Measurements from ENCODE around the gene TUB.

TUB gene, protein sequence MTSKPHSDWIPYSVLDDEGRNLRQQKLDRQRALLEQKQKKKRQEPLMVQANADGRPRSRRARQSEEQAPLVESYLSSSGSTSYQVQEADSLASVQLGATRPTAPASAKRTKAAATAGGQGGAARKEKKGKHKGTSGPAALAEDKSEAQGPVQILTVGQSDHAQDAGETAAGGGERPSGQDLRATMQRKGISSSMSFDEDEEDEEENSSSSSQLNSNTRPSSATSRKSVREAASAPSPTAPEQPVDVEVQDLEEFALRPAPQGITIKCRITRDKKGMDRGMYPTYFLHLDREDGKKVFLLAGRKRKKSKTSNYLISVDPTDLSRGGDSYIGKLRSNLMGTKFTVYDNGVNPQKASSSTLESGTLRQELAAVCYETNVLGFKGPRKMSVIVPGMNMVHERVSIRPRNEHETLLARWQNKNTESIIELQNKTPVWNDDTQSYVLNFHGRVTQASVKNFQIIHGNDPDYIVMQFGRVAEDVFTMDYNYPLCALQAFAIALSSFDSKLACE

DNA sequence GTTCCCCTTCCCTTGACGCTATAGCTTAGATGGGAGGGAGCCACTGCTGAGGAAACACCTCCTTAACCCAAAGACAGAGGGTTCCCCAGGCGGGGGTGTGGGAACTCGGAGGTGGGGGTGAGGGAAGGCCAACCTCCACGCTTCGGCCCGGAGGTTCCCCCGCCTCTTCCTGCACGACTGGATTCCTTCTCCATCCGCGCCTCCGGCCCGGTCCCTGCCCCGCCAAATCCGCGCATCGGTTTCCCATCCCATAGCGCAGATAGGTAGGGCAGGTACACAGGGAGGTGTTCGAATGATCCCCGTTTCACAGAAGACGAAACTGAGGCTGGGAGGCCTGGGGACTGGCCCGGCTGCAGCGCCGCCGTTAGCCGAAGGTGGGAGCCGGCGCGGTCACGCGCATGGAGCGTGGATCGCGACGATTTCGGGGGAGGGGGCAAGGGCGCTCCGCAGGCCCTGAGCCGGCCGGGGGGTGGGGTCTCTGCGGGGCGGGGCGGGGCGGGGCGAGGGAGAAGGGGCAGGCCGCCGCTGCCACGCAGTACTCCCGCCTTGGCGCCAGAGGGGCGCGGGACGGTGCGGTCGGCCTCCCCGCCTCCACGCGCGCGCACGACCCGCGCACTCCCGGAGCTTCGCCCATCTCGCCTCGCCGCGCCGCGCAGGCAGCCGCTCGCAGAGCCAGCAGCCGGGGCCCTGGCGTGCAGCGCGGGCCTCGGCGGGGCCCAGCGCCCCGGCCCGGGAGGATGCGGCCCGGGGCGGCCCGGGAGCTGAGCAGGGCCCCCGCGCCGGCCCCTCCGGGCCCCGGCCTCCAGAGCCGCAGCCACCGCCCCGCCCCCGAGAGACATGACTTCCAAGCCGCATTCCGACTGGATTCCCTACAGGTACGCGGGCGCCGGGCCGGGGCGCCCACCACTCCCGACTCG is at the start of gene TUB:
Gene TUB (plus strand): TSS at position 538 of the 917 bp plus-strand sequence. CDS start 300 bp downstream, at position 838.
- peak in 1 of 2 experiments; percentile 57 for DNase-seq

DNA sequence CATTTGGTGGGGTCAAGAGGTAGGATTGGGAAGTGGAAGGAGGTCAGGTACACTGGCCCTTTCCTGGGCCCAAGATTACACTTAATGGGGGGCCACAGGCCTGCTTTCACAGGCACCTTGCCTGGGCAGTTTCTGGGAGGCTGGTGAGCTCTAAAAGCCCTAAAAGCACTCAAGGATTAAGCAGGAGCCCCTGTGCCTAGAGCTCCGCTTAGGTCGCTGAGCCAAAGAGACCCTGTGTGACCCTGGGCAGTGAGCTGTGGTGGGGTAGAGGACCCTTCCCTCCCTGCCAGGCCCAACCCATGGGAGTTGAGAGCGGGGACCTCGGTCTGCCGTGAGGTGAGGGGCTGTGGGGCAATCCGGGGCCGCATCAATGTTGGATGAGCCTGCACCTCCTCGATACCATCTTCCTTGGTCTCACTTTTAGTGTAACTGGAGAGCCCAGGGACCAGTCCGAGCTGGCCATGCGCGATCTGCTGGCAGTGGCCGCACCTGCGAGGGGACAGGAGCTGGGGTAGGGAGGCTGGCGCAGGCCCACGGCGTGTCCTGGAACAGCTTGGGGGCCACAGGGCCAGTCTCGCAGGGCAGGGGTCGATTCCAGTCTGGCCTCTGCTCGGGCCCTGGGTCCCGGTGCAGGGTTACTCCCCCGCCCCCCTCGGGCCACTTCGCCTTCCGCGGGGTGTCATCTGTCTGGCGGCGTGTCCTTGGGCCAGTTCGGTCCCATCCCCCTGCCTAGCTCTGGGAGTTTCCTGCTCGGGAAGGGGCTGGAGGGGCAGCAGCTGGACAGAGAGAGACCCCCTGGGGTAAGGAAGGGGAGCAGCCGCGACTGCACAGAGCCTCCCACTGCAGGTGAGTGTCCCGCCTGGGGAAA is 49.5 kb upstream of the TUB start:
- DNase-seq: no peak

DNA sequence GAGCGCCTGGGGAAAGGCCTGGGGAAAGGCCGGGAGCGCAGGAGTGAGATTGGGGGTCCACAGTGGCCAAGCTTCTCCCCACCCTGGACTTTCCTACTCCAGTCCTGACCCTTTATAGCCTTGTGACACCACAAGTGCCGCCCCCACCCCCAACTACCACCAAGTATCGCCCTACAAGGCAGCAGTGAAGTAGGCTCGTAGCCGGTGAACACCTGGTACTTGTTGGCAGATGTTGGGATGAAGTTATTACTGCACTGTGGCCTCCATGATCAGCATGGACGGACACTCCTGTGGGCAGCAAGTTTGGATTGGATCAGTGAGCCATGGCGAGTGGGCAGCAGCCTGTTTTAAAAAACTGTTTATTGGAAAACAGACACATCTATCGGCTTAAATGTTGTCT is 48.9 kb upstream of the TUB start:
- no peak for DNase-seq

DNA sequence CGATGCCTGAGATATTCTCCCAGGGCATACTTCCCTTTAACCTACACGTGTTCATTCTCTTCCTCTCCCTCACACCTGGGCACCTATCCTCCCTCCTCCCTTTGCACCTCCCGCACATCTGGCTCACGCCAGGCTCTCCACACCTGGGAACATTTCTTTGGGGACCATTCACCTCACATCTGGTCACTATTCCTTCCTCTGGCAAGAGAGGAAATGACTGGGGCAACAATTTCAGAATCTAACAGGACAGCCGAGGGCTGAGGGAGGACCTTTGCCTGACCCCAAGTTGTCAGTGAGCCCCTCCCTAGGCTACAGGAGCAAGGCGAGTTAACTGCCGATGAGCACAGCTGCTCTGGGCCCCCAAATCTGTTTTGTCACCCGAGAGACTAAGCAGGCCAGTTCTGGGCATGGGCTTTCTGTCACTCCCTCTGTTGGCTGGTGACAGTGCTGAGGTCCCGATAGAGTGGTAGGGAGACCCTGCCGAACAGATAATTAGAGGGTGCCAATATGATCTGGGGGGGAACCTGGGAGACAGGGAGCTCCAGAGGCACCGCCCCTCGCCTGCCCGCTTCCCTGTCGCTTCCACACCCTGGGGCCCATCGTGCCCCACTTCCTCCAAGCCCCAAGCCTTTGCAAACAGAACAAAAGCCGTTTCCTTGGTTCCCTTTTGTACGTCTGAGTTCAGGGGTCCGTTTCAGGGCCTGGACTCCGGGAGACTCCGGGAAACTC is 48.3 kb upstream of the TUB start:
- DNase-seq: no peak

DNA sequence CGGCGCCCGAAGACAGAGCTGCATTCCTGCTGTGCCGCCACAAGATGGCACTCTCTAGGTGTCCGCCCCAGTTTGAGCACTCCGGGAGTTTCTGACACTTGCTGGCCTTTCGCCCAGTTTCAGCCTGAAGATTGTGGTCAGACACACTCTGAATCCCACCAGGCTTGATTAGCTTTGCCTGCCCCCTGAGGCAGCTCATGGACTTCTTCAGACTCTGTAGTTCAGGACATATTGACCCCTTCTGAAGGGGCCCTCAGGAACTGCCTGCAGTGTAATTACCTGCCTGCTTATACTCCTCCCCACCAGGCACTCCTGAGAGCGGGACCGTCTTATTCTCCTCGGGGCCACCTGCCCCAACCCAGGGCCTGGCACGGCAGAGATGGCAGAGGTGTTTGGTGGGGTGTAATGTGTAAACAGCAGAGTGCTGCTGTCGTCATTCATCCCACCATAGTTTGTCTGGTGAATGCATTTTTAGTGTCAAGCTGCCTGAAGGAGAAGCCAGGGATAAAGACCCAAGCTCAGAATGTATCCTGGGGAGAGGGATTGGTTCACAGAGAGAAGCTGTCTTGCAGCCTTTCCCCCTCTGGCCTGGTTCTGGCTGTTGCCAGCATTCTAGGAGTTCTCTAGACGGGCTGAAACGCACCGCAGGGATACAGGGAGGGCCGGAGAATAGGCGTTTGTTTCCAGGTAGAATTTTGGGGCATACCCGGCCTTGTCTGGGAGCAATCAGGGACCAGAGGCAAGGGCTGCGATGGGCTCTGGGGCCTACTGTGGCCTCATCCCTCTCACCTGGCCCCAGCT is 47.5 kb upstream of the TUB start:
- peak; percentile 46 to 86 for DNase-seq

DNA sequence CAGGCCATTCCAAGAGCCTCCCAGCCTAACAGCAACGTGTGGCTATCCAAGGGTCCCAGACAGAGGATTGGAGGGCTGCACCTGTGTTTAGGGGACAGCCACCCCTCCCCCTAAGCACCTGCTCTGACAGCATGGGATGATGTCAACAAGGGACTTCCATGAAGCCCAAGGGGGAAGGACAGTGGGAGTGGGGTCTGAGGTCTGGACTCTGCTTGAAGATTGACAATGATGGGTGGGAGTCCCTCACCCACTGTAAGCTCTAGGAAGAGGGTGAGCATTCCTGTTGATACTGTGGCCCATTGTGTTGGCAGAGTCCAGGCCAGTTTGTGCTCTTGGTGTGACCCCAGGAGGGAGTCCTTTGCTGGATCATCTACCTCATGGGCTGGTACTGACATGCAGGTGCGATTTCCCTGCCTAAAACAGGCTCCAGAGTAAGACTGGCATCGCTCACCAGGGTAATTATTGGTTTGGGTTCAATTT is 46.9 kb upstream of the TUB start:
- no peak for DNase-seq

DNA sequence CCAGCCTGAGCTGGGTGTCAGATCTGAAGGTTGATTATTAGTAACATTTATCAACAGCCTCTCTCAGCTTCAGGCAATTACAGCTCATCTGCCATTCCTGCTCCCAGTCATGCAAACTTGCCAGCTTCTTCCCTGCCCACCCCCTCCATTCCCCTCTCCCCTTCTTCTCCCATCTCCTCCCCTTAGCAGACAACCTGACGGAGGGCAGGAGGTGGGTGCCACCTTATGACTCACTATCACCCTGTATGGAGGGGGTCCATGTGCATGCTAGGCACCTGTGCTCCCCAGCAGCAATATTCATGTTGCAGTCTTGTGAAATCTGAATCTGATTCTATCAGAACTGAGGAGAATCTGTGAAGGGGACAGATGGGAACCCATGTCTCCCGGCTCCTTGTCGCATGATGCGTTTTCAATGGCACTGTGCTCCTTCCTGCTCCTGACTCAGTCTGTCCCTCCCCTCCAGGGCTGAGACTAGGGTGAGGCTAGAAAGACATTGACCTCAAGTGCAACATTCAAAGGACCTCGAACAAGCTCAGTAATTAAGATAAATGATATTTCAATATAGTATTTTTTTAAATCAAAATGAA is 46.3 kb upstream of the TUB start:
- DNase-seq: no peak

DNA sequence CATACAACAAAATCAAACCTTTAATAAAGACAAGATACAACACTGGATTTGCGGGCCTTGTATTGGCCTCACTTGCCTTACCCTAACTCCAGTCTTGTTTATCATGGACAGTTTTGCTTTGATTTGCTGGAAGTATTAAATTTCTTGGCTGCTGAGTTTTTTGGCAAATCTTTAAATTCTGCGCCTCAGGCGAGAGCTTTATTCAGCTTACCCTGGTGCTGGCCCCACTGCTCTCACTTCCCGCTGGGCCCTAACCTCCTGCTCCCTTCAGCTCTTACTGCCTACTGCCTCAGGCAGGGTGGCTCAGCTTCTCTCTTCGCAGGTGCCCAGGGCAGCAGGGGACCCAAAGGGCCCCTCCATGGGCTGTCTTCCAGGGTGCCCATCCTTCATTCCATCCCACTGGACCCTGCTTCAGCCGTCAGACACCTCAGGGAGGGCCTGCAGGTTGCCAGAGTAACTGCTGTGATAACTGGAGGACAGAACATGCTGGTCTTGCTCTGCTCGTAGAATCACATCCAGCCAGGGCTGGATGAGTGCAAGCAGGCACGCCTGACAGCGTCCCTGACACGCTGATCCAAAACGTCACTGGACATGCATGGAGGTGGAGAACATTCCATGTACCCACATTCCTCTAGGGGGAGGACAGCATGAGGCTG is 45.7 kb upstream of the TUB start:
- no peak for DNase-seq

DNA sequence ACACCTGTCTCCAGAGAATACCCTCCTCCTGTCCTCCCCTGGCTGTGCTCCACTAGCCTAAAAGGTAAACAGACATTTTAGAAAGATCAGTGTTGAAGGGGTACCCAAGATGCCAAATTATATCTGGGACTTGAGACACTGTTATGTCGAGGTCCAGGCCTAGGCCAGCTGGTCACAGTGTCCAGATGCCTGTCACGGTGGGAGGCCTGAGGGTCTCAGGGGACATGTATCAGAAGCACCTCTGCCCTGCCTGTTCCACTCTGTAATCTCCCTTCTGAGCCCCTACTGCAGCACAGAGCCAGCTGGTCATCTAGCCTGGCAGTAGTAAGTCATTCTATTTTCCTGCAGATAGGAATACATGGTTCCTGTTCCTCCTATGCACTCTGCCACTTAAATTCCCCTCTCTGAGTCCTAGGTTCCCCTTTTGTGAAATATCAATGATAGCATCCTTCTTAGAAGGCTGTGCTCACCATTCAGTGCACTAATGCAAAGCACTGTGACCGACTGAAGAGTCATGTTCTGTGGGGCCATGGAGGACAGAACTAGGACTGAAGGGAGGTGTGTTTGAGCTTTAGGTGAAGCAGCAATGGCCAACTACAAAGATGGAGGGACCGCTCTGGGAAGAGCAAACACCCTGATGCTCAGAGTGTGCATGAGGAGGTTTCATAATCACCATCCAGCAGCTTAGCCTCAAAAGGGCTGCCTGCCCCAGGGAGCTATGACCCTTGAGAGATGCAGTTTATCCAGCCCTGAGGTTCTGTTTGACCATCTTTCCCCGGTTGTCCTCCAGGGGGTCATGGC is 44.8 kb upstream of the TUB start:
- DNase-seq: no peak

DNA sequence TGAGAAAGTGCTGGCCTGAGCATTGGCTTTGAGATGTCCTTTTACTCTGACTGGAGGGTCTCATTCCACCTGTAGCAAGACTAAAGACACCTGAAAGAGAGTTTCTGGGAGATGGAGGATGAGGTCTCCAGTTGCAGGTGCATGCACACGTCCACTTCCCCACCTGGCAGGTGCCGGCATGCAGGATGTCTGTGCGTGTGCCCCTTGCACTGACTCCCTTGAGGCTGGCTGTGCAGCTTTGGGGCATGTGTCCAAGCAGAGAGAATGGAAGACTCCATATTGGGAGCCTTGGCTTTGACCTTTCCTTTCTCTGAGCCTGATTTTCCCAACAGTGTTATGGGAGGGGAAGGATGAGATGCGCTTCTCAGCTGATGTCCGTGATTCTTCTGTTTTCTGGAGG is 44.0 kb upstream of the TUB start:
- no peak for DNase-seq

DNA sequence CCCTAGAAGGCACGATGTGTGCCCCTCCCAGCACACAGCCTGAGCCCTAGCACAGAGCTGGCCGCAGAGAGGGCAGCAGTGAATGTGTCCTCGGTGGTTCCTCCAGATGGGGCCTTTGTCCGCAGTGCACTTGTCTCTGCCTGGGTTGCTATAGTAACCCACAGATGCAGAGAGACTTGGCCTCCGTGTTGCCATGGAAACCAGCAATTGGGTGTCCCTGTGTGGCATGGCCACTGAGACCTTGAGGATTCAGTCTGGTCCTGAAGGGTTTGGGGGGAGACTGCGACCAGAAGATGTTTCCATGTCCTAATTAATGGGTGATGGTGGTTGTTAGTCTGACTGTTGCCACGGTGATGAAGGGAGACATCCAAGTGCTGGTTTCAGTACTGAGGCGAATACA is 42.6 kb upstream of the TUB start:
- DNase-seq: peak in 1 of 2 experiments; percentile 42

DNA sequence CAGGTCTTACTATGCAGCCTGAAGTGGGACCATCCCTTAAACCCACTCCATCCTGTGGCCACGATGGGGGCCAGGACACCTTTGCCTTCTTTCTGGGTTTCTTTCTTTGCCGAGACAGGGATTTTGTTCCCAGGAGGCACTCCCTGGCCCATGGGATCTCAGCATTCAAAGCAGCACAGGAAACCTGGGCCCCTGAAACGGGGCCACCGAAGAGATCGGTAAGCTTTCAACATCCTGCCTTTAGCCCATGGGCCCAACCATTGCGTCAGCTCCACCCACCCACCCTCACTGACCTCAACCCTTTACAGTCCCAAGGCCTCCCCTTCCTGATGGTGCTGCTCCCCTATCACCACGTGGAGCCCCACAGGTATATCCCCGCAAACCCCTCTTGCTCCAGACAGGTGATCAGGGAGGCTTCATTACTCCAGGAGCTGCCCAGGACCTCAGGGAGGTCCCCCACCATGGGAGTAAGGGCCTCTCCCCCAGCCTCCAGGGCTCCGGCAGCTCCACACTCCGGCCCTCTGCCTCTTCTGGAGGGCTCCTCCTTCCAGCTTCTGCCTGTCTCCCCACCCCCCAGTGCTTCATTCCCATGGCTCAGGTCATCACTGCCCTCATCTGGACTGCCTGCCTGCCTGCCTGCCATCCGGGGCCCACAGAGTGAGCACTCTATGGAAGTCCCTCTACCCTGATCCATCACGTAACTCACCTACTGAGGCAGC is 42.0 kb upstream of the TUB start:
- no peak for DNase-seq

DNA sequence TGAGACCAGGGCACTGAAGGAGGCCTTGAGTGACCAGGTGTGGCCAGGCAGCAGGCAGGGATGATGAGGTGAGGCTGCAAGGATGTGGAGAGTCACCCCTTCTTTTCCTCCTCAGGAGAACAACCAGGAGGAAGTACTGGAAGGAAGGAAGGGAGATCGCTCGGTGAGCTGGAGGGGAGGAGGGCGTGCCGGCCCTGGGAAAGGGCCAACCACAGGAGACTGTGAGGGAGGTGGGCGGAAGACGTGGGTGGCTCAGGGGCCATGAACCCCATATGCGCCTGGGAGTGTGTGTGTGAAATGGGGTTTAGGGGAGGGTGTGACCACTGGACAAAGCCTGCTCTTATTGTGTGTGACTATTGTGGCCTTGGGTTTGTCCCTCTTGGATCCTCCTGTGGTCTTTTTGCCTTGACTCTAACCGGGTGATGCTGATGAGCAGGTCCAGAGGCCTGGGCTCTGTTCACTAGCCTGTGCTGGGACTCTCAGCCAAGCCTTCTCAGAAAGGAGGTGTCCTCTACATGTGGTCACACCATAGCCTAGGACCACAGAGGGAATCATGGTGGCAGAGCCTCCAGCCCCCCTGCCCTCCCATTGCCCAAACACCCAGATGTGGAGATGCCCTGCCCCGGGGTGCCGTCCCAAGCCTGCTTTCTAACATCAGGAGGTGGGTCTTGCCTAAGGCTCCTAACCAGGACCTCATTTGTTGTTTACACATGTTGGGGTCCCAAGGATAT is 41.3 kb upstream of the TUB start:
- no peak for DNase-seq

DNA sequence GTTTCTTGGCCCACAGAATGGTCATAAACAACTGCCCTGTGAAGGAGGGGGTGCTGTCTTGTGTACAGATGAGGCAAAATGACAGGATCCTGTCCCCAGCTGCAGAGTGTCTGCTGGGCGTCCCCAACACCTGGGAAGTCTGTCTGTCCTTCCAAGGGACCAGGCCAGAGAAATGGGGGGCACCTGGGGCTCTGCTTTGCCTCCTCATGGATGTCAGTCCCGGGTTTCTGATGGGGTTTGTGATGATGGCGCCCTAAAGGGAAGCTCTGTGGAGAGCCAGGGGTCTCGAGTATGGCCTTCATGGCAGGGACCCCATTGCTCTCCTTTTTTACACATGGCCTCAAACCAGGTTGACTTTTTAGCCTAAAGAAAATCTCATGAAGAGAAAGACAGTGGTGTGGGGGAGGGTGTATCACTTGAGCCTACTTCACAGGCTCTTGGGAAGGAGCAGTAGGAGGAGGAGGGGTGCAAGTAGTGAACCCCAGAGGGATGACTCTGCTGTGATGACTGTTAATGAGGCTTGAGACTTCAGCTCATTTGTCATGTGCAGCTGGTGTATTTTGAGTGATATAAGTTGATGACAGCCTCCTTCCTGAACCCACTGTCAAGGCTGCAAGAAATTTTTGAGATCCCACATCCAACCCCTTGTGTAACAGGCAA is 40.6 kb upstream of the TUB start:
- DNase-seq: no peak

DNA sequence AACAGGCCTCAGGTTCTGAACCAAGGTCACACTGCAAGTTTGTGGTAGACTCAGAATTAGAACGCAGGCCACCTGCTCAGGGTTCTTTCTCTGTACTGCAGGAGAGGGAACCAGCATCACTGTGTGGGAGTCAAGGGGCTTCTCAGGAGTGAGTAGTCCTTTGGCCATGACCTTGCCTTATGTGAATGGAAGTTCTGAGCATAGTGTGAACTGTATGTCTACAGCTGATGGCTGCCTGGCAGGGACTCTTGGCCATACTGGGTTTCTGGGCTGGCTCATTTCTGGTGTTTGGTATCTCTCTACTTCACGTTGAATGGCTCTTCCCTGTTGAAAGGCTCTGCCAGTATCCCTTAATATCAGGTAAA is 40.1 kb upstream of the TUB start:
- DNase-seq: no peak

DNA sequence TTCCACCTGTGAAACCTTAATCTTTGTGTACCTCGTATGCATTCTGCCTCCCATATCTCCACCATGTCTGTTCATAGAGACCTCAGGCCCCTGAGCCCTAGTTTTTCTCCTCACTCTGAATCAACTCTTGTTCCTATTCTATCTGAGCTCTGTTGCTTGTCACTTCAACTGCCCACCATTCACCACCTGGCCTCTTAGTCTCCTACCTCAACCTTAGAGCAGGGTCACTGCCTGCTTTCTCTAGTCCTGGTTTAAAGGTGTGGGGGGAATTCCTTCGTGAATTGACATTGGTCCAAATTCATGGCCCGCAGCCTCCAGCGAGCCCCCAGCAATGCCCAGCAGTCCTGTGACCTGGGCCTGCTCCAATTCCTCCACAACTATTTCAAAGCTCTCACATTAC is 39.4 kb upstream of the TUB start:
- DNase-seq: no peak

DNA sequence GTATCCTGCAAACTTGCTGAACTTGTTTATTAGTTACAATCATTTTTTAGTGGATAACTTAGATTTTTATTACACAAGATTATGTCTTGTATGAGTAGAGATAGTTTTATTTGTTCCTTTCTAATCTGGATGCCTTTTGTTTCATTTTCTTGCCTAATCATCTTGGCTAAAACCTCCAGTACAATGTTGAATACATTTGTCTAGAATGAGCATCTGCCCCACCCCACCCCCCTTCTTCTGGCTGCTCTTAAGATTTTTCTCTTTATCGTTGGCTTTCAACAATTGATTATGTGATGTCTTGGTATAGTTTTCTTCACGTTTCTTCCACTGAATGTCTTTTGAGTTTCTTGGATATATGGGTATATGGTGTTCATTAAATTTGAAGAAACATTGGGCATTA is 37.3 kb upstream of the TUB start:
- DNase-seq: no peak
